Measurements from ENCODE around the gene ANKRD11. TPM values are rescaled to one million over a fixed set of nuclear protein-coding genes. Genes with fewer than 3 reads are reported as not detected.

ANKRD11 gene
- total RNA-seq, 1 experiment from 2014 or later, result 242 TPM

GRCh38 chr16:89406277-89406888 is 84.0 kb downstream of the ANKRD11 start:
- Mint-ChIP-seq H3K27ac (ENCODE audit: unreplicated experiment) (peak overlapping the region; percentile 32), H3K4me3 (ENCODE audit: low read depth, unreplicated experiment) (no peak overlapping the region), H3K4me1 (ENCODE audit: low read depth, unreplicated experiment) (peaks cover 60% of the 10 kb centered on the region), H3K9me3 (ENCODE audit: low read depth, unreplicated experiment) (no peaks in the 10 kb centered on the region), H3K36me3 (ENCODE audit: insufficient read depth, unreplicated experiment) (peaks cover 53% of the 10 kb centered on the region), H3K27me3 (ENCODE audit: unreplicated experiment) (no peaks in the 10 kb centered on the region)
- no peak for DNase-seq
- no TSS peak for BruUV-seq (replicated peaks)
- TF ChIP-seq CTCF (IDR thresholded peaks at IDR 0.05; ENCODE audit: unreplicated experiment), result no peak
- intact Hi-C loops (cut with micrococcal nuclease; ENCODE audit: unreplicated experiment), result no loop called here
- CTCF ChIA-PET, result no interaction called here

GRCh38 chr16:89404561-89404960 is 85.8 kb downstream of the ANKRD11 start:
- intact Hi-C loops (cut with micrococcal nuclease; ENCODE audit: unreplicated experiment), result no loop called here
- H3K27ac Mint-ChIP-seq (ENCODE audit: unreplicated experiment), result no peak overlapping the region

GRCh38 chr16:89402962-89403361 is 87.4 kb downstream of the ANKRD11 start:
- Mint-ChIP-seq H3K4me1 (ENCODE audit: low read depth, unreplicated experiment) (peaks cover 44% of the 10 kb centered on the region), H3K36me3 (ENCODE audit: insufficient read depth, unreplicated experiment) (peaks cover 35% of the 10 kb centered on the region), H3K27ac (ENCODE audit: unreplicated experiment) (peak overlapping the region; percentile 22), H3K27me3 (ENCODE audit: unreplicated experiment) (no peaks in the 10 kb centered on the region), H3K4me3 (ENCODE audit: low read depth, unreplicated experiment) (no peak overlapping the region), H3K9me3 (ENCODE audit: low read depth, unreplicated experiment) (no peaks in the 10 kb centered on the region)
- no TSS peak for BruUV-seq (replicated peaks)
- intact Hi-C loops (cut with micrococcal nuclease; ENCODE audit: unreplicated experiment), result no loop called here
- no peak for DNase-seq
- CTCF ChIA-PET, result no interaction called here
- no peak for TF ChIP-seq CTCF (IDR thresholded peaks at IDR 0.05; ENCODE audit: unreplicated experiment)

More at GRCh38 chr16:89404561-89404960, 85.8 kb downstream of the ANKRD11 start:
- Mint-ChIP-seq H3K9me3 (ENCODE audit: low read depth, unreplicated experiment) (no peaks in the 10 kb centered on the region), H3K36me3 (ENCODE audit: insufficient read depth, unreplicated experiment) (peaks cover 39% of the 10 kb centered on the region), H3K27me3 (ENCODE audit: unreplicated experiment) (no peaks in the 10 kb centered on the region), H3K4me3 (ENCODE audit: low read depth, unreplicated experiment) (no peak overlapping the region), H3K4me1 (ENCODE audit: low read depth, unreplicated experiment) (peaks cover 49% of the 10 kb centered on the region)
- CTCF ChIA-PET, result interaction anchor here (1.3 kb wide), 1 partner anchor 104 kb away, joined by 3 read pairs; no protein-coding TSS in a partner anchor
- TF ChIP-seq CTCF (IDR thresholded peaks at IDR 0.05; ENCODE audit: unreplicated experiment), result no peak
- BruUV-seq (replicated peaks), result no TSS peak
- DNase-seq, result no peak

- BruUV-seq (replicated peaks), result no TSS peak
- CTCF ChIA-PET, result no interaction called here
- Mint-ChIP-seq H3K9me3 (ENCODE audit: low read depth, unreplicated experiment) (no peaks in the 10 kb centered on the region), H3K27ac (ENCODE audit: unreplicated experiment) (no peak overlapping the region), H3K36me3 (ENCODE audit: insufficient read depth, unreplicated experiment) (peaks cover 37% of the 10 kb centered on the region), H3K4me3 (ENCODE audit: low read depth, unreplicated experiment) (no peak overlapping the region), H3K4me1 (ENCODE audit: low read depth, unreplicated experiment) (peaks cover 33% of the 10 kb centered on the region), H3K27me3 (ENCODE audit: unreplicated experiment) (no peaks in the 10 kb centered on the region)
- no peak for TF ChIP-seq CTCF (IDR thresholded peaks at IDR 0.05; ENCODE audit: unreplicated experiment)
- intact Hi-C loops (cut with micrococcal nuclease; ENCODE audit: unreplicated experiment), result no loop called here
- no peak for DNase-seq
Measured at GRCh38 chr16:89401641-89402445, 88.5 kb downstream of the ANKRD11 start.

Measured in Calu3 (cell line).